ENCODE data around the gene LCE1B. TPM values are rescaled to one million over a fixed set of nuclear protein-coding genes. Genes with fewer than 3 reads are reported as not detected.

Gene LCE1B, protein sequence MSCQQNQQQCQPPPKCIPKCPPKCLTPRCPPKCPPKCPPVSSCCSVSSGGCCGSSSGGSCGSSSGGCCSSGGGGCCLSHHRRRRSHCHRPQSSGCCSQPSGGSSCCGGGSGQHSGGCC
- total RNA-seq, result not detected

GRCh38 chr1:152811671-152812070 is at the start of gene LCE1B:
Gene LCE1B, plus strand, starts transcription at chr1:152811971. Its CDS starts 476 bp downstream, at chr1:152812447.
- H3K9me3 ChIP-seq, result peaks cover 0 to 3% (median 0%) of the 10 kb centered on the region in 4 donors
- no peaks in the 10 kb centered on the region for H3K27me3 ChIP-seq
- H3K27ac ChIP-seq, result no peak within 1 kb of the TSS
- no peak for ATAC-seq (ENCODE audit: low FRiP score in 2 of 2)
- no peak for TF ChIP-seq POLR2A (IDR thresholded peaks at IDR 0.05)
- no peak for TF ChIP-seq EP300 (IDR thresholded peaks at IDR 0.05)
- TF ChIP-seq CTCF (IDR thresholded peaks at IDR 0.05), result no peak
- no peak for TF ChIP-seq POLR2AphosphoS5 (IDR thresholded peaks at IDR 0.05)
- no peak within 1 kb of the TSS for H3K4me3 ChIP-seq
- H3K4me1 ChIP-seq, result no peaks in the 10 kb centered on the region
- no peak for DNase-seq
- 82 to 83% methylated on average over 2 of the region's 2 CpGs for WGBS, 2 donors
- no peaks in the 10 kb centered on the region for H3K36me3 ChIP-seq

DNA sequence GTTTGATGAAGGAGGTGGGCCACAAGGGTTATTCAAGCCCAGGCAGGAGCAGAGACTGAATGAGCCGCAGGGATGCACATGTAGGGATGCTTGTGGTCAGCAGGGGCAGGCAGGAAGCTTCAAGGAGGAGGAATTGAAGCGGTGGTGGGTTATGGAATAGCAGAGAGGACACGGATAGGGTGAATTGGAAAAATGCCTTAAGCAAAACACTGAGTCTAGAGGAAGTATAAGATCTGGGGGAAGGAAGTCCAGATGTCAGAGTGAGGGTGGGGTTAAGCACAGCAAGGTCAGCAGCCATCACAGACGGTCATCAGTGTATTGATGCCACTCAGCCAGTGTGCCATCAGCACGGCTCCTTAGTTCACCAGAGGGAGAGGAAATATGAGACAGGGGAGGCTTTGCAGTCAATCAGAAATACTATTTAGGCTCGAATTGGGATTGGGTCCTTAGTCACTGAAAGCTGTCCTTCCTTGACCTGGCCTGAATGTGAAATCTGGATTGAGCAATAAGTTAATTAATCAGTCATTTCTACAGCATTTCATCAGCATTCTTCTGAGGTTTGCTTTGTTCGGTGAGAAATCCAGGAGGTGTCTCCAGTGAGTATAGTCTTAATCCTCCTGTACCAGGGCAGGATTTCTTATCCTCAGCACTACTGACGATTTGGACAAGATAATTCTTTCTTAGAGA is 42.8 kb upstream of the LCE1B start:
- Histone ChIP-seq H3K36me3 (no peaks in the 10 kb centered on the region), H3K27me3 (no peaks in the 10 kb centered on the region), H3K4me1 (no peaks in the 10 kb centered on the region), H3K9me3 (no peaks in the 10 kb centered on the region), H3K27ac (no peak overlapping the region), H3K4me3 (no peak overlapping the region)
- DNase-seq (no peak), ATAC-seq (ENCODE audit: low FRiP score in 2 of 2) (no peak)
- 48 to 56% methylated on average over 8 of the region's 8 CpGs for WGBS, 2 donors
- TF ChIP-seq POLR2AphosphoS5 (IDR thresholded peaks at IDR 0.05), result no peak
- TF ChIP-seq CTCF (IDR thresholded peaks at IDR 0.05), result no peak
- no peak for TF ChIP-seq POLR2A (IDR thresholded peaks at IDR 0.05)
- TF ChIP-seq EP300 (IDR thresholded peaks at IDR 0.05), result no peak

DNA sequence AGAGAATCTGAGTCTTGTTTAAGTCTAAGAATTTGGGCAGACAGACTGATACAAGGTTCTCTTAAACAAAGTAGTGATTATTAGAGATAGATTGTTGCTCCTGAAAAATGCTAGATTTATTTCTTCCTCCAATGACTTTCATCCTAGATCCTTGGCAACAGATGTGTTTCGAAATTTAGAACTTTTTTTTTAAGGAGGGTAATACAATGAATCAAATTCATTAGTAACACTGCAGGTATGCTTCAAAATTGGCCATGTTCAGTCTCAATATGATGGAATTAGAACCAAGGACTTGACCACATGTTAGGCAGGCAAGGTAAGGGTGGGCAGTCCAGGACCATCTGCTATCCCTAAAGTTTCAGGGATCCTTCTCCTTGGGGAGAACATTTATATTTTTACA is 41.4 kb upstream of the LCE1B start:
- no peak for ATAC-seq (ENCODE audit: low FRiP score in 2 of 2)
- Histone ChIP-seq H3K27me3 (no peaks in the 10 kb centered on the region), H3K4me1 (no peaks in the 10 kb centered on the region), H3K36me3 (no peaks in the 10 kb centered on the region), H3K4me3 (no peak overlapping the region), H3K9me3 (no peaks in the 10 kb centered on the region), H3K27ac (no peak overlapping the region)
- no peak for DNase-seq
- TF ChIP-seq CTCF (IDR thresholded peaks at IDR 0.05), result no peak
- no peak for TF ChIP-seq EP300 (IDR thresholded peaks at IDR 0.05)
- TF ChIP-seq POLR2A (IDR thresholded peaks at IDR 0.05), result no peak
- TF ChIP-seq POLR2AphosphoS5 (IDR thresholded peaks at IDR 0.05), result no peak
- 78 to 87% methylated on average over 1 of the region's 1 CpG for WGBS, 2 donors

- Histone ChIP-seq H3K27ac (no peak within 1 kb of the TSS), H3K4me3 (no peak within 1 kb of the TSS), H3K36me3 (no peaks in the 10 kb centered on the region), H3K4me1 (no peaks in the 10 kb centered on the region), H3K27me3 (no peaks in the 10 kb centered on the region), H3K9me3 (no peaks in the 10 kb centered on the region)
- TF ChIP-seq POLR2AphosphoS5 (IDR thresholded peaks at IDR 0.05), result no peak
- no peak for TF ChIP-seq EP300 (IDR thresholded peaks at IDR 0.05)
- no peak for TF ChIP-seq CTCF (IDR thresholded peaks at IDR 0.05)
- TF ChIP-seq POLR2A (IDR thresholded peaks at IDR 0.05), result no peak
- WGBS, 2 donors, result 67 to 73% methylated on average over 6 of the region's 6 CpGs
- ATAC-seq (ENCODE audit: low FRiP score in 2 of 2) (no peak), DNase-seq (no peak)
Observed at GRCh38 chr1:152774875-152775274, 36.9 kb upstream of the LCE1B start, which contains the start of gene LCE1F. Gene LCE1F, plus strand, starts transcription at chr1:152775140. Its CDS starts 1,232 bp downstream, at chr1:152776372.

GRCh38 chr1:152776361-152776760 is 35.4 kb upstream of the LCE1B start:
- H3K9me3 ChIP-seq, result no peaks in the 10 kb centered on the region
- TF ChIP-seq POLR2A (IDR thresholded peaks at IDR 0.05) (no peak), EP300 (IDR thresholded peaks at IDR 0.05) (no peak), POLR2AphosphoS5 (IDR thresholded peaks at IDR 0.05) (no peak)
- H3K4me1 ChIP-seq, result no peaks in the 10 kb centered on the region
- DNase-seq (peak in 1 of 2 donors; percentile 59), ATAC-seq (ENCODE audit: low FRiP score in 2 of 2) (no peak)
- H3K4me3 ChIP-seq, result no peak overlapping the region
- WGBS, 2 donors, result 84 to 87% methylated on average over 6 to 11 of the region's 11 CpGs
- no peaks in the 10 kb centered on the region for H3K27me3 ChIP-seq
- H3K36me3 ChIP-seq, result no peaks in the 10 kb centered on the region
- no peak overlapping the region for H3K27ac ChIP-seq

Measured in upper lobe of left lung (tissue), 6 donors.